GM12892 (cell line): Measurements from ENCODE around the gene FBLN2.

Experiments
- POLR2A ChIP-seq: IDR thresholded peaks from 2 replicates; pipeline ENCODE4 v1.6.1; 2011; ENCODE audit warnings: low read depth, low read length, control low read depth
- POLR2AphosphoS5 ChIP-seq: IDR thresholded peaks from 2 replicates; pipeline ENCODE4 v1.6.1; 2011; ENCODE audit warnings: low read depth, low read length, control low read depth

DNA sequence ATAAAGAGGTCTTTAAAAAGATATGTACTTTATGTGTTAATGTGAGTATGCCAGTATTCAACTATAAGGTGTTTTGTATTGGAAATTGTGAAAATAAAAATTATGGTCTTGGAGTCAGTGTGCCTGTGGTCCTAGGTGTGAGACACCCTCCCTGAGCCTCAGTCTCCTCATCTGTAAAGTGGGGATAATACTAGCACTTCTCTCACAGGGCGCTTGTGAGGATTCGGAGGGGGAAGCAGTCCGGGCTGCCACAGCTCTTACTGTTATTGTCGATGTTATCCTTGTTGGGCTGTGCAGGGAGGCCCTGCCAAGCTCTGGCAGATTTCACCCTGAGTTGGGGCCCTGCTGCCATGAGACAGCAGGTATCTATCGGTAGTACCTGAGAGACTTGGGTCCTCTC lies 26.7 kb upstream of the FBLN2 start:
- TF ChIP-seq POLR2A (no peak), POLR2AphosphoS5 (no peak)
